Esophagus (tissue), 2 donors: ENCODE results near the gene TRIM8. TPM values are rescaled to one million over a fixed set of nuclear protein-coding genes. Genes with fewer than 3 reads are reported as not detected.

Experiments
- H3K27ac ChIP-seq, 2 donors: one replicate each; pipeline ENCODE4 v1.5.1; 2013; ENCODE audit warnings: low read depth in 2 of 2, mild to moderate bottlenecking in 2 of 2, inconsistent platforms in 1 of 2, low read length in 1 of 2, moderate library complexity in 1 of 2
- H3K27me3 ChIP-seq, 2 donors: one replicate each; pipeline ENCODE4 v1.6.1; 2013; ENCODE audit warnings: low read length in 2 of 2, control low read depth in 1 of 2, mild to moderate bottlenecking in 1 of 2; ENCODE audit not compliant: insufficient read depth in 2 of 2, control insufficient read depth in 1 of 2
- H3K36me3 ChIP-seq, 2 donors: one replicate each; pipeline ENCODE4 v1.6.1; 2013; ENCODE audit warnings: low read length in 1 of 2; ENCODE audit not compliant: control insufficient read depth in 2 of 2, insufficient read depth in 2 of 2
- H3K4me1 ChIP-seq, 2 donors: one replicate each; pipeline ENCODE4 v1.6.1; 2013; ENCODE audit warnings: low read length in 1 of 2; ENCODE audit not compliant: control insufficient read depth in 2 of 2, insufficient read depth in 2 of 2
- H3K4me3 ChIP-seq, 2 donors: one replicate each; pipeline ENCODE4 v1.5.1; 2013; ENCODE audit warnings: low read length in 2 of 2, mild to moderate bottlenecking in 2 of 2, low read depth in 1 of 2, moderate library complexity in 1 of 2
- H3K9me3 ChIP-seq, 2 donors: one replicate each; pipeline ENCODE4 v1.6.1; 2013; ENCODE audit warnings: mild to moderate bottlenecking in 2 of 2, low read depth in 1 of 2, low read length in 1 of 2, moderate library complexity in 1 of 2; ENCODE audit not compliant: control insufficient read depth in 2 of 2, insufficient read depth in 1 of 2
- WGBS, 2 donors: extraction: QIAGEN DNeasy Blood & Tissue Kit; methylation state at CpG; one replicate each; pipeline ENCODE4 v1.1.7; 2013; 5-methylcytosine and 5-hydroxymethylcytosine counted together
- polyA plus RNA-seq, 2 donors: library from polyadenylated mRNA; stranded (reverse); fragments of 200-250 nt; gene quantifications; one replicate each; pipeline ENCODE4 v1.2.3, GENCODE V29; 2013
- donor health status: healthy with polysubstance abuse.
- donor health status: Bipolar disorder and iron deficiency.

Gene TRIM8
- 10 to 100 TPM; 26.4 to 33.3 TPM for polyA plus RNA-seq

- H3K27ac ChIP-seq = peak within 1 kb of the TSS; percentile 94 to 97
- 0 to 1% methylated on average over 41 to 80 of the region's 80 CpGs for WGBS, 2 donors
- peaks cover 16 to 29% of the 10 kb centered on the region in 2 donors for H3K4me1 ChIP-seq
- no peaks in the 10 kb centered on the region for H3K27me3 ChIP-seq
- peaks cover 0 to 7% of the 10 kb centered on the region in 2 donors for H3K36me3 ChIP-seq
- peak within 1 kb of the TSS; percentile 73 to 84 for H3K4me3 ChIP-seq
- H3K9me3 ChIP-seq = no peaks in the 10 kb centered on the region
Observed at GRCh38 chr10:102644066-102644645, at the start of gene TRIM8. Gene TRIM8 (plus strand): TSS chr10:102644479. CDS start chr10:102644618, 139 bp downstream.

- H3K36me3 ChIP-seq = peaks cover 5 to 26% of the 10 kb centered on the region in 2 donors
- H3K27me3 ChIP-seq = no peaks in the 10 kb centered on the region
- H3K27ac ChIP-seq = no peak overlapping the region
- 66 to 68% methylated on average over 2 of the region's 2 CpGs for WGBS, 2 donors
- no peaks in the 10 kb centered on the region for H3K9me3 ChIP-seq
- no peaks in the 10 kb centered on the region for H3K4me1 ChIP-seq
- H3K4me3 ChIP-seq = no peak overlapping the region
Observed at GRCh38 chr10:102595293-102595692, 49.0 kb upstream of the TRIM8 start.

- 86 to 89% methylated on average over 4 of the region's 4 CpGs for WGBS, 2 donors
- Histone ChIP-seq H3K36me3 (peaks cover 5 to 29% of the 10 kb centered on the region in 2 donors), H3K4me1 (no peaks in the 10 kb centered on the region)
Observed at GRCh38 chr10:102595897-102596296, 48.4 kb upstream of the TRIM8 start.

GRCh38 chr10:102596506-102596971, 47.7 kb upstream of the TRIM8 start:
- Histone ChIP-seq H3K36me3 (peaks cover 5 to 31% of the 10 kb centered on the region in 2 donors), H3K27me3 (no peaks in the 10 kb centered on the region), H3K4me3 (no peak overlapping the region), H3K27ac (peak overlapping the region in 1 of 2 donors; percentile 44), H3K4me1 (peaks cover 0 to under 1% of the 10 kb centered on the region in 2 donors), H3K9me3 (no peaks in the 10 kb centered on the region)
- WGBS, 2 donors = 47 to 67% methylated on average over 3 of the region's 3 CpGs

More at GRCh38 chr10:102595897-102596296, 48.4 kb upstream of the TRIM8 start:
- Histone ChIP-seq H3K4me3 (no peak overlapping the region), H3K27me3 (no peaks in the 10 kb centered on the region), H3K27ac (peak overlapping the region in 1 of 2 donors; percentile 1), H3K9me3 (no peaks in the 10 kb centered on the region)

- peaks cover 0 to 3% of the 10 kb centered on the region in 2 donors for H3K4me1 ChIP-seq
- H3K36me3 ChIP-seq = peaks cover 5 to 31% of the 10 kb centered on the region in 2 donors
- no peaks in the 10 kb centered on the region for H3K27me3 ChIP-seq
- peak overlapping the region in 1 of 2 donors; percentile 45 for H3K27ac ChIP-seq
- H3K9me3 ChIP-seq = no peaks in the 10 kb centered on the region
- H3K4me3 ChIP-seq = no peak overlapping the region
- 67 to 72% methylated on average over 16 of the region's 16 CpGs for WGBS, 2 donors
Observed at GRCh38 chr10:102597131-102597991, 46.9 kb upstream of the TRIM8 start.

GRCh38 chr10:102598243-102598642, 46.0 kb upstream of the TRIM8 start:
- Histone ChIP-seq H3K27ac (no peak overlapping the region), H3K36me3 (peaks cover 5 to 35% of the 10 kb centered on the region in 2 donors)
- WGBS, 2 donors = 72 to 74% methylated on average over 8 of the region's 8 CpGs

GRCh38 chr10:102599565-102600327, 44.5 kb upstream of the TRIM8 start:
- 49 to 72% methylated on average over 7 of the region's 7 CpGs for WGBS, 2 donors
- H3K4me1 ChIP-seq = peaks cover 0 to 3% of the 10 kb centered on the region in 2 donors
- no peaks in the 10 kb centered on the region for H3K9me3 ChIP-seq
- peaks cover 0 to 27% of the 10 kb centered on the region in 2 donors for H3K36me3 ChIP-seq
- H3K4me3 ChIP-seq = no peak overlapping the region
- H3K27ac ChIP-seq = peak overlapping the region; percentile 21 to 33
- no peaks in the 10 kb centered on the region for H3K27me3 ChIP-seq

More at GRCh38 chr10:102598243-102598642, 46.0 kb upstream of the TRIM8 start:
- Histone ChIP-seq H3K9me3 (no peaks in the 10 kb centered on the region), H3K27me3 (no peaks in the 10 kb centered on the region), H3K4me3 (no peak overlapping the region), H3K4me1 (peaks cover 0 to 3% of the 10 kb centered on the region in 2 donors)

GRCh38 chr10:102600816-102601215, 43.5 kb upstream of the TRIM8 start:
- H3K36me3 ChIP-seq = peaks cover 0 to 27% of the 10 kb centered on the region in 2 donors
- no peaks in the 10 kb centered on the region for H3K27me3 ChIP-seq
- H3K4me3 ChIP-seq = no peak overlapping the region
- 91 to 93% methylated on average over 6 of the region's 6 CpGs for WGBS, 2 donors
- H3K27ac ChIP-seq = no peak overlapping the region
- peaks cover 0 to 5% of the 10 kb centered on the region in 2 donors for H3K4me1 ChIP-seq
- H3K9me3 ChIP-seq = no peaks in the 10 kb centered on the region

GRCh38 chr10:102601639-102602038, 42.6 kb upstream of the TRIM8 start:
- WGBS, 2 donors = 92 to 93% methylated on average over 9 of the region's 9 CpGs

More at GRCh38 chr10:102601639-102602038, 42.6 kb upstream of the TRIM8 start:
- Histone ChIP-seq H3K27ac (peak overlapping the region; percentile 25 to 34), H3K27me3 (no peaks in the 10 kb centered on the region), H3K9me3 (no peaks in the 10 kb centered on the region), H3K4me3 (no peak overlapping the region), H3K4me1 (peaks cover 0 to 5% of the 10 kb centered on the region in 2 donors), H3K36me3 (peaks cover 0 to 27% of the 10 kb centered on the region in 2 donors)
